K562 (cell line): Measurements from ENCODE around the gene ABCG2. TPM values are rescaled to one million over a fixed set of nuclear protein-coding genes. Genes with fewer than 3 reads are reported as not detected.

Experiments used
- ATAC-seq: fragments of 200-7000 bp; cut with Tn5 transposase; 3 replicates; pipeline ENCODE4 v1.9.1; 2020; ENCODE audit warnings: moderate library complexity
- BruUV-seq: library from RNA; stranded (reverse); fragments of 400-500 nt; replicated peaks from 2 replicates; lab custom pipeline; 2021; lab: Mats Ljungman, UMichigan
- CTCF ChIA-PET: fragments of 300-600 bp; formaldehyde crosslinking; extraction: SDS; loops from one replicate; lab custom pipeline; 2021; ENCODE audit warnings: low intra/inter-chr PET ratio; lab: Yijun Ruan, JAX
- POLR2A ChIA-PET: fragments of 300-600, 350-650 bp; sonication (Branson Sonifier 250); formaldehyde crosslinking; extraction: SDS; loops from one replicate; lab custom pipeline; 2021; ENCODE audit warnings: antibody characterized with exemption, inconsistent platforms; lab: Yijun Ruan, JAX
- DNase-seq, 4 experiments: peaks; one replicate each; pipeline versions ENCODE4 v3.0.0 to v3.0.0-alpha.2; 2011 to 2018; ENCODE audit warnings: low spot score in 3 of 4, mixed read lengths in 3 of 4; ENCODE audit errors: extremely low read depth in 1 of 4
- FAIRE-seq: peaks from 2 replicates; lab custom pipeline; 2011; peaks lifted over from hg19 to GRCh38; lab: Jason Lieb, UNC
- H2AFZ ChIP-seq: 2 replicates; pipeline ENCODE4 v1.6.0; 2011; ENCODE audit warnings: low read depth, low read length, control low read depth, inconsistent platforms
- H3K27ac ChIP-seq: fragments of 200-600 bp; 3 replicates; pipeline ENCODE4 v1.8.0; 2011; ENCODE audit warnings: low read depth, mild to moderate bottlenecking, control low read depth, inconsistent platforms, low read length, moderate library complexity, mixed read lengths; ENCODE audit errors: extremely low read depth
- H3K27me3 ChIP-seq, 2 experiments: fragments of 300-600 bp in 1 of 2; 2 replicates in 1 of 2; 3 replicates in 1 of 2; pipeline versions ENCODE4 v1.6.0 to v1.8.0; 2011; ENCODE audit warnings: inconsistent platforms in 2 of 2, low read length in 2 of 2, mild to moderate bottlenecking in 1 of 2, mixed read lengths in 1 of 2, moderate library complexity in 1 of 2; ENCODE audit not compliant: control insufficient read depth in 2 of 2, insufficient read depth in 2 of 2
- H3K36me3 ChIP-seq: fragments of 300-600 bp; 3 replicates; pipeline ENCODE4 v1.8.0; 2011; ENCODE audit warnings: mild to moderate bottlenecking, low read length, inconsistent platforms; ENCODE audit not compliant: control insufficient read depth, insufficient read depth
- H3K4me1 ChIP-seq, 2 experiments: fragments of 200-600 bp in 1 of 2; replicated peaks in 1 of 2; 2 replicates in 1 of 2; 3 replicates in 1 of 2; pipeline versions ENCODE4 v1.5.1 to v1.8.0; 2011; ENCODE audit warnings: inconsistent platforms in 2 of 2, low read length in 2 of 2, mild to moderate bottlenecking in 1 of 2, mixed read lengths in 1 of 2, moderate library complexity in 1 of 2; ENCODE audit not compliant: control insufficient read depth in 2 of 2, insufficient read depth in 2 of 2
- H3K4me2 ChIP-seq: 2 replicates; pipeline ENCODE4 v1.6.1; 2011; ENCODE audit warnings: low read length, control low read depth, inconsistent platforms, mixed read lengths; ENCODE audit not compliant: insufficient read depth
- H3K4me3 ChIP-seq: fragments of 200-600 bp; sonication (generic), shearing (Covaris generic); 2 replicates; pipeline ENCODE4 v1.5.1; 2016; ENCODE audit warnings: control low read depth, inconsistent platforms
- H3K79me2 ChIP-seq: fragments of 200-600 bp; 3 replicates; pipeline ENCODE4 v1.8.0; 2011; ENCODE audit warnings: low read length, inconsistent platforms; ENCODE audit not compliant: control insufficient read depth, insufficient read depth
- H3K9ac ChIP-seq, 2 experiments: 2 replicates each; pipeline versions ENCODE4 v1.6.0 to v1.6.1; 2011; ENCODE audit warnings: low read depth in 2 of 2, low read length in 2 of 2, control low read depth in 1 of 2, inconsistent platforms in 1 of 2, mild to moderate bottlenecking in 1 of 2, mixed read lengths in 1 of 2; ENCODE audit not compliant: insufficient read depth in 1 of 2
- H3K9me1 ChIP-seq: one replicate; pipeline ENCODE4 v1.6.0; 2011; ENCODE audit warnings: inconsistent platforms, mild to moderate bottlenecking, low read length, moderate library complexity; ENCODE audit not compliant: control insufficient read depth, insufficient read depth
- H3K9me3 ChIP-seq: replicated peaks from 2 replicates; pipeline ENCODE4 v1.5.1; 2011; ENCODE audit warnings: low read depth, low read length, inconsistent platforms; ENCODE audit not compliant: control insufficient read depth, insufficient read depth
- H4K20me1 ChIP-seq: replicated peaks from 2 replicates; pipeline ENCODE4 v1.6.1; 2011; ENCODE audit warnings: low read length, inconsistent platforms, mixed read lengths; ENCODE audit not compliant: control insufficient read depth, insufficient read depth
- DPF2 ChIP-seq: fragments of 450-650 bp; IDR thresholded peaks from 2 replicates; pipeline ENCODE4 v1.6.1; 2016
- FOXJ2 ChIP-seq: fragments of 200-800 bp; sonication (Bioruptor generic); IDR thresholded peaks from 2 replicates; pipeline ENCODE4 v1.6.1; 2016; ENCODE audit warnings: missing genetic modification characterization, missing compliant biosample characterization
- NR2F6 ChIP-seq: fragments of 450-650 bp; formaldehyde crosslinking; IDR thresholded peaks from 2 replicates; pipeline ENCODE4 v1.4.0; 2020; ENCODE audit warnings: mild to moderate bottlenecking
- OTX1 ChIP-seq: fragments of 450-650 bp; formaldehyde crosslinking; IDR thresholded peaks from 2 replicates; pipeline ENCODE4 v1.4.0; 2022; ENCODE audit warnings: mild to moderate bottlenecking
- SIN3A ChIP-seq, 2 experiments: fragments of 150-350 bp in 1 of 2; IDR thresholded peaks; 2 replicates each; pipeline ENCODE4 v1.6.1; 2011 to 2016; ENCODE audit warnings: borderline replicate concordance in 2 of 2, low read depth in 2 of 2, low read length in 2 of 2, mild to moderate bottlenecking in 2 of 2, moderate library complexity in 2 of 2; ENCODE audit not compliant: control insufficient read depth in 1 of 2
- TCF3 ChIP-seq: sonication (generic); formaldehyde crosslinking; IDR thresholded peaks from 2 replicates; pipeline ENCODE4 v1.4.0; 2020; ENCODE audit warnings: mild to moderate bottlenecking, missing genetic modification reagents
- TOE1 ChIP-seq, 2 experiments: fragments of 450-650 bp in 1 of 2; sonication (generic) in 1 of 2; formaldehyde crosslinking in 1 of 2; IDR thresholded peaks; 2 replicates each; pipeline versions ENCODE4 v1.7.1 to v1.8.0; 2016 to 2022; ENCODE audit warnings: borderline replicate concordance in 2 of 2, mild to moderate bottlenecking in 2 of 2, antibody characterized with exemption in 1 of 2, inconsistent platforms in 1 of 2, low read depth in 1 of 2, missing genetic modification reagents in 1 of 2, moderate library complexity in 1 of 2
- ZSCAN29 ChIP-seq: fragments of 450-650 bp; IDR thresholded peaks from 2 replicates; pipeline ENCODE4 v1.6.1; 2017
- WGBS: fragments of 100-300 bp; shearing (Covaris generic); methylation state at CpG from one replicate; pipeline ENCODE4 v1.1.6; 2016; ENCODE audit warnings: low coverage, mixed read lengths; ENCODE audit not compliant: insufficient coverage; ENCODE audit errors: missing lambda C conversion rate; 5-methylcytosine and 5-hydroxymethylcytosine counted together
- in situ Hi-C: fragments of 300-500 bp; cut with MboI; formaldehyde crosslinking; loops from 4 replicates; pipeline ENCODE4 v1.15.0; 2018; ENCODE audit warnings: inconsistent platforms, mixed read lengths
- intact Hi-C: fragments of 100-400 bp; cut with micrococcal nuclease; formaldehyde crosslinking; loops from 2 replicates; pipeline ENCODE4 v1.14.2; 2022
- polyA plus RNA-seq, 8 experiments: library from polyadenylated mRNA; depleted of rRNA in 4 of 8; stranded (reverse) in 5 of 8; unstranded in 3 of 8; fragments of >200 nt; fragmentation: Nextera tagmentation in 2 of 8; fragmentation: Illumina TruSeq in 1 of 8; extraction: Ambion mirVana in 2 of 8; extraction: Trizol in 1 of 8; gene quantifications; 2 replicates each; pipeline versions ENCODE4 v1.2.1 to v1.2.3, GENCODE V29; 2011 to 2014; ENCODE audit warnings: inconsistent platforms in 1 of 8, missing spikeins in 1 of 8
- total RNA-seq, 7 experiments: library from RNA; depleted of rRNA in 6 of 7; stranded (reverse); fragments of >200 nt in 6 of 7; fragmentation: Illumina TruSeq in 2 of 7; extraction: Trizol in 2 of 7; gene quantifications; 2 replicates each; pipeline versions ENCODE4 v1.2.1 to v1.2.3, GENCODE V29; 2011 to 2021; ENCODE audit warnings: low replicate concordance in 1 of 7
- TF ChIP-seq, protein P1 (sequence below): fragments of 450-650 bp; IDR thresholded peaks from 2 replicates; pipeline ENCODE4 v1.6.1; 2017; ENCODE audit warnings: mild to moderate bottlenecking, moderate library complexity

Gene ABCG2
- total and polyA plus RNA-seq, 9 of the 15 experiments (the other 6 are each of a cell fraction or from before 2014, with no cell fraction given), result 0.01 to 0.36 (median 0.11) TPM; not detected in 4

- H4K20me1 ChIP-seq, result no peaks in the 10 kb centered on the region
- POLR2A ChIA-PET, result interaction anchor here (0.5 kb wide), 1 partner anchor 702 kb away, joined by 3 read pairs; no protein-coding TSS in a partner anchor
- no peak overlapping the region for H3K4me3 ChIP-seq
- no peaks in the 10 kb centered on the region for H3K9me1 ChIP-seq
- peaks cover 5 to 8% of the 10 kb centered on the region in 2 experiments; a peak in 3 of 5 replicates for H3K27me3 ChIP-seq
- no peak overlapping the region for H3K9ac ChIP-seq
- CTCF ChIA-PET, result no interaction called here
- no TSS peak for BruUV-seq
- H3K4me2 ChIP-seq, result no peak overlapping the region
- H3K36me3 ChIP-seq, result no peaks in the 10 kb centered on the region
- intact Hi-C loops (no loop called here), in situ Hi-C loops (no loop called here)
- H2AFZ ChIP-seq, result no peak overlapping the region
- no peak for DNase-seq
- 0% methylated on average over 3 of the region's 3 CpGs for WGBS
- TF ChIP-seq DPF2 (no peak), ZSCAN29 (no peak), NR2F6 (no peak), FOXJ2 (tag) (no peak)
- ATAC-seq, result no peak
- H3K9me3 ChIP-seq, result no peaks in the 10 kb centered on the region
- no peaks in the 10 kb centered on the region for H3K4me1 ChIP-seq
- H3K79me2 ChIP-seq, result no peaks in the 10 kb centered on the region
- H3K27ac ChIP-seq, result no peak overlapping the region
- no peak for FAIRE-seq
Observed at GRCh38 chr4:88134536-88135355, 23.7 kb downstream of the ABCG2 start.

- H3K4me2 ChIP-seq, result no peak overlapping the region
Observed at GRCh38 chr4:88134111-88134510, 24.3 kb downstream of the ABCG2 start.

More at GRCh38 chr4:88134111-88134510, 24.3 kb downstream of the ABCG2 start:
- whole genome bisulfite sequencing, result 0% methylated on average over 1 of the region's 1 CpG
- ChIA-PET CTCF (no interaction called here), POLR2A (no interaction called here)
- no peaks in the 10 kb centered on the region for H3K79me2 ChIP-seq
- DNase-seq (no peak), ATAC-seq (no peak), FAIRE-seq (no peak)
- no peak overlapping the region for H3K9ac ChIP-seq
- no peaks in the 10 kb centered on the region for H4K20me1 ChIP-seq
- no peaks in the 10 kb centered on the region for H3K36me3 ChIP-seq
- H3K4me3 ChIP-seq, result no peak overlapping the region
- in situ Hi-C loops, result no loop called here
- no peak overlapping the region for H3K27ac ChIP-seq
- peaks cover 2 to 5% of the 10 kb centered on the region in 2 experiments; a peak in 2 of 5 replicates for H3K27me3 ChIP-seq
- no peaks in the 10 kb centered on the region for H3K9me1 ChIP-seq
- no peaks in the 10 kb centered on the region for H3K9me3 ChIP-seq
- H2AFZ ChIP-seq, result no peak overlapping the region
- intact Hi-C loops, result no loop called here
- H3K4me1 ChIP-seq, result no peaks in the 10 kb centered on the region
- TF ChIP-seq TOE1 (IDR thresholded peaks at IDR 0.05; ENCODE audit: borderline replicate concordance), result no peak
- no peak for TF ChIP-seq TOE1 (CRISPR knock-in tag; IDR thresholded peaks at IDR 0.05; ENCODE audit: borderline replicate concordance, low read depth)
- TF ChIP-seq, protein P1, sequence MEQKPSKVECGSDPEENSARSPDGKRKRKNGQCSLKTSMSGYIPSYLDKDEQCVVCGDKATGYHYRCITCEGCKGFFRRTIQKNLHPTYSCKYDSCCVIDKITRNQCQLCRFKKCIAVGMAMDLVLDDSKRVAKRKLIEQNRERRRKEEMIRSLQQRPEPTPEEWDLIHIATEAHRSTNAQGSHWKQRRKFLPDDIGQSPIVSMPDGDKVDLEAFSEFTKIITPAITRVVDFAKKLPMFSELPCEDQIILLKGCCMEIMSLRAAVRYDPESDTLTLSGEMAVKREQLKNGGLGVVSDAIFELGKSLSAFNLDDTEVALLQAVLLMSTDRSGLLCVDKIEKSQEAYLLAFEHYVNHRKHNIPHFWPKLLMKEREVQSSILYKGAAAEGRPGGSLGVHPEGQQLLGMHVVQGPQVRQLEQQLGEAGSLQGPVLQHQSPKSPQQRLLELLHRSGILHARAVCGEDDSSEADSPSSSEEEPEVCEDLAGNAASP, result no peak
- no peak for TF ChIP-seq OTX1
- no peak for TF ChIP-seq TCF3 (CRISPR knock-in tag)
- TF ChIP-seq SIN3A (IDR thresholded peaks at IDR 0.05; ENCODE audit: borderline replicate concordance in 2 of 2, control insufficient read depth in 1 of 2, low read depth in 2 of 2, low read length in 2 of 2), result no peak
- BruUV-seq, result no TSS peak
